MCF 10A (cell line): Measurements from ENCODE around the gene PDGFB. TPM values are rescaled to one million over a fixed set of nuclear protein-coding genes. Genes with fewer than 3 reads are reported as not detected.

Source experiments
- BruUV-seq: library from RNA; stranded (reverse); fragments of 400-500 nt; replicated peaks from 2 replicates; lab custom pipeline; 2021; lab: Mats Ljungman, UMichigan
- CTCF ChIA-PET: fragments of 300-600 bp; sonication (Branson Sonifier 250); formaldehyde crosslinking; extraction: SDS; loops from one replicate; lab custom pipeline; 2021; ENCODE audit warnings: antibody characterized with exemption, inconsistent platforms; lab: Yijun Ruan, JAX
- POLR2A ChIA-PET: fragments of 300-600, 350-650 bp; sonication (Branson Sonifier 250); formaldehyde crosslinking; extraction: SDS; loops from one replicate; lab custom pipeline; 2020; ENCODE audit warnings: antibody characterized with exemption, inconsistent platforms; lab: Yijun Ruan, JAX
- DNase-seq: peaks from one replicate; pipeline ENCODE4 v3.0.0-alpha.2; 2018; ENCODE audit not compliant: unreplicated experiment
- H3K27ac Mint-ChIP-seq: one replicate; pipeline ENCODE4 v1.8.0; 2022; ENCODE audit warnings: mild to moderate bottlenecking, low read depth, mixed read lengths; ENCODE audit not compliant: unreplicated experiment
- H3K27me3 Mint-ChIP-seq: one replicate; pipeline ENCODE4 v1.8.0; 2022; ENCODE audit warnings: mixed read lengths; ENCODE audit not compliant: insufficient read depth, unreplicated experiment
- H3K36me3 Mint-ChIP-seq: one replicate; pipeline ENCODE4 v1.8.0; 2022; ENCODE audit warnings: mild to moderate bottlenecking, moderate library complexity, mixed read lengths; ENCODE audit not compliant: insufficient read depth, unreplicated experiment
- H3K4me1 Mint-ChIP-seq: one replicate; pipeline ENCODE4 v1.8.0; 2022; ENCODE audit warnings: mixed read lengths; ENCODE audit not compliant: insufficient read depth, unreplicated experiment
- H3K4me3 Mint-ChIP-seq: one replicate; pipeline ENCODE4 v1.8.0; 2022; ENCODE audit warnings: mild to moderate bottlenecking, moderate library complexity, mixed read lengths; ENCODE audit not compliant: unreplicated experiment
- H3K9me3 Mint-ChIP-seq: one replicate; pipeline ENCODE4 v1.8.0; 2022; ENCODE audit warnings: mixed read lengths; ENCODE audit not compliant: unreplicated experiment
- CTCF ChIP-seq: fragments of 200-600 bp; IDR thresholded peaks from one replicate; pipeline ENCODE4 v1.8.0; 2022; ENCODE audit warnings: antibody characterized with exemption, mild to moderate bottlenecking; ENCODE audit not compliant: unreplicated experiment
- intact Hi-C: fragments of 100-400 bp; cut with micrococcal nuclease; formaldehyde crosslinking; loops from 2 replicates; pipeline ENCODE4 v1.14.1; 2022
- total RNA-seq: library from RNA; stranded (reverse); gene quantifications from 2 replicates; pipeline ENCODE4 v1.2.3, GENCODE V29; 2022

PDGFB gene
- total RNA-seq, 1 experiment from 2014 or later, result 0.37 TPM

DNA sequence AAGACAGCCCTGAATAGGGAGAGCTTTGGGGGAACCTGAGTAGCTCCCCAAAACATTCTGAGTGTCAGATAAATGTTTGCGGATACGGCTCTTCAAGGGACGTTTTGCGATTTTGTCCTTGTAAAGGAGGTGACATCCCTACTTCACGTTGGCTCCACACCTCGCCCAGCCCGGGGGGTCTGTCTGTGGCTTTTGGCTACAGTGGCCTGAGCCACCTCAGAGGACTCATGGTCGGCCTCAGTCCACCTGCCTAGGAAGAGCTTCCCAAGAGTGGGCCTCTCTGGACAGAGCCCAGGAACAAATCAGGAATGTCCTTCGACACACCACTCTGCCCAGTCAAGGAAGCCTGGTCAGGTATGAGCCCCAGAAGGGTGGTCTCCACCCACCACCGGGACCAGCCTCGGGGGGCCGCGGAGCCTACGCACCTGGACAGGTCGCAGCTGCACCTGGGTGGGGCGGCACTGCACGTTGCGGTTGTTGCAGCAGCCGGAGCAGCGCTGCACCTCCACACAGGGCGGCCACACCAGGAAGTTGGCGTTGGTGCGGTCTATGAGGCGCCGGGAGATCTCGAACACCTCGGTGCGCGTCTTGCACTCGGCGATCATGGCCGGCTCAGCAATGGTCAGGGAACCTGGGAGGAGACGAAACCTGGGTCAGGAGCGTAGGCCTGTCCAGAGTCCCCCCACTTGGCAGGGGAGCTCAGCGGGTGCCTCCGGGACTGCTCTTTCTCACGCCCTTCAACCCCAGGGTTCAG is 13.4 kb downstream of the PDGFB start:
- ChIA-PET POLR2A (interaction anchor here (0.8 to 0.9 kb wide), 3 partner anchors 24 to 60 kb away, joined by 3 to 5 read pairs (median 3); no protein-coding TSS in a partner anchor), CTCF (no interaction called here)
- Mint-ChIP-seq H3K4me1 (peaks cover 5% of the 10 kb centered on the region), H3K27ac (no peak overlapping the region), H3K36me3 (peaks cover 5% of the 10 kb centered on the region), H3K27me3 (no peaks in the 10 kb centered on the region), H3K4me3 (no peak overlapping the region), H3K9me3 (no peaks in the 10 kb centered on the region)
- no TSS peak for BruUV-seq
- no peak for DNase-seq
- intact Hi-C loops, result no loop called here
- no peak for TF ChIP-seq CTCF

GRCh38 chr22:39230261-39231196 is 14.3 kb downstream of the PDGFB start:
- no peak for TF ChIP-seq CTCF
- CTCF ChIA-PET, result no interaction called here

GRCh38 chr22:39229688-39230260 is 15.0 kb downstream of the PDGFB start:
- H3K4me1 Mint-ChIP-seq, result peaks cover 5% of the 10 kb centered on the region
- no peak for TF ChIP-seq CTCF
- H3K4me3 Mint-ChIP-seq, result no peak overlapping the region
- no peak for DNase-seq
- H3K27ac Mint-ChIP-seq, result no peak overlapping the region
- BruUV-seq, result no TSS peak
- no peaks in the 10 kb centered on the region for H3K27me3 Mint-ChIP-seq
- intact Hi-C loops, result no loop called here
- ChIA-PET CTCF (interaction anchor here (0.7 to 1.1 kb wide), 2 partner anchors 10 to 59 kb away, joined by 3 read pairs; no protein-coding TSS in a partner anchor), POLR2A (interaction anchor here (0.5 to 1.1 kb wide), 4 partner anchors 10 to 299 kb away, joined by 3 to 5 read pairs (median 4); no protein-coding TSS in a partner anchor)
- peaks cover 5% of the 10 kb centered on the region for H3K36me3 Mint-ChIP-seq
- H3K9me3 Mint-ChIP-seq, result no peaks in the 10 kb centered on the region

More at GRCh38 chr22:39230261-39231196, 14.3 kb downstream of the PDGFB start:
- Mint-ChIP-seq H3K27ac (no peak overlapping the region), H3K36me3 (peaks cover 5% of the 10 kb centered on the region), H3K27me3 (no peaks in the 10 kb centered on the region), H3K4me3 (no peak overlapping the region), H3K4me1 (peaks cover 5% of the 10 kb centered on the region), H3K9me3 (no peaks in the 10 kb centered on the region)
- no peak for DNase-seq
- no TSS peak for BruUV-seq
- POLR2A ChIA-PET, result interaction anchor here (0.5 to 1.1 kb wide), 5 partner anchors 9 to 300 kb away, joined by 3 to 5 read pairs (median 4); no protein-coding TSS in a partner anchor
- intact Hi-C loops, result no loop called here
